Testis (tissue), 2 donors: ENCODE data around the gene RYR1.

ENCODE experiments used
- CTCF ChIP-seq, 3 experiments: fragments of 450-650 bp in 2 of 3; fragments of 200-600 bp in 1 of 3; sonication (generic) in 1 of 3; IDR thresholded peaks; one replicate each; pipeline ENCODE4 v1.5.1; 2016 to 2019; ENCODE audit warnings: antibody characterized with exemption in 3 of 3, mild to moderate bottlenecking in 2 of 3, moderate library complexity in 1 of 3
- POLR2A ChIP-seq: fragments of 450-650 bp; IDR thresholded peaks from one replicate; pipeline ENCODE4 v1.6.1; 2017; ENCODE audit warnings: antibody characterized with exemption, mild to moderate bottlenecking, moderate library complexity

- TF ChIP-seq POLR2A (no peak), CTCF (IDR thresholded peaks at IDR 0.05) (no peak)
Observed at GRCh38 chr19:38535212-38535611, 101.7 kb downstream of the RYR1 start.
